H1 (cell line): ENCODE data around the gene CDC40. TPM values are rescaled to one million over a fixed set of nuclear protein-coding genes. Genes with fewer than 3 reads are reported as not detected.

Experiments used
- CTCF ChIA-PET: fragments of 300-600 bp; sonication (Branson Sonifier 250); formaldehyde crosslinking; loops from one replicate; lab custom pipeline; 2021; ENCODE audit not compliant: partially characterized antibody; lab: Charles Lee
- POLR2A ChIA-PET: fragments of 300-600 bp; sonication (Branson Sonifier 250); formaldehyde crosslinking; loops from one replicate; lab custom pipeline; 2021; ENCODE audit warnings: inconsistent platforms; ENCODE audit not compliant: partially characterized antibody; lab: Charles Lee
- DNase-seq, 2 experiments: peaks; one replicate each; pipeline versions ENCODE4 v3.0.0 to v3.0.0-alpha.2; 2010 to 2022; ENCODE audit warnings: low spot score in 2 of 2, low read depth in 1 of 2, mixed read lengths in 1 of 2
- FAIRE-seq: peaks from 2 replicates; lab custom pipeline; 2011; peaks lifted over from hg19 to GRCh38; lab: Jason Lieb, UNC
- H2AFZ ChIP-seq: 2 replicates; pipeline ENCODE4 v1.8.1; 2012; ENCODE audit warnings: low read length, inconsistent platforms
- H2AK5ac ChIP-seq: 2 replicates; pipeline ENCODE4 v1.6.1; 2013; ENCODE audit warnings: low read depth, low read length
- H2BK120ac ChIP-seq: replicated peaks from 2 replicates; pipeline ENCODE3; 2013; ENCODE audit warnings: low read depth, low read length, inconsistent platforms
- H2BK12ac ChIP-seq: 2 replicates; pipeline ENCODE4 v1.6.1; 2013; ENCODE audit warnings: low read depth, low read length
- H2BK15ac ChIP-seq: 2 replicates; pipeline ENCODE4 v1.6.1; 2013; ENCODE audit warnings: low read length
- H2BK20ac ChIP-seq: 2 replicates; pipeline ENCODE4 v1.6.1; 2013; ENCODE audit warnings: low read length
- H2BK5ac ChIP-seq: 2 replicates; pipeline ENCODE4 v1.6.1; 2013; ENCODE audit warnings: low read depth, low read length
- H3K14ac ChIP-seq: 2 replicates; pipeline ENCODE4 v1.6.1; 2013; ENCODE audit warnings: inconsistent platforms; ENCODE audit not compliant: insufficient read length
- H3K18ac ChIP-seq: 2 replicates; pipeline ENCODE4 v1.6.1; 2013; ENCODE audit warnings: low read length; ENCODE audit errors: extremely low read depth
- H3K23ac ChIP-seq: 2 replicates; pipeline ENCODE4 v1.6.1; 2013; ENCODE audit warnings: inconsistent platforms; ENCODE audit not compliant: insufficient read length
- H3K23me2 ChIP-seq: 2 replicates; pipeline ENCODE4 v1.6.1; 2013; ENCODE audit warnings: low read depth, low read length
- H3K27ac ChIP-seq: 2 replicates; pipeline ENCODE4 v1.6.1; 2011; ENCODE audit warnings: low read depth, low read length, inconsistent platforms
- H3K27me3 ChIP-seq, 4 experiments: replicated peaks in 1 of 4; 1 replicate in 1 of 4; 2 replicates in 3 of 4; pipeline versions ENCODE4 v1.6.1 to v1.8.1; 2011 to 2013; ENCODE audit warnings: low read length in 3 of 4, mild to moderate bottlenecking in 3 of 4, inconsistent platforms in 2 of 4, mixed read lengths in 2 of 4, moderate library complexity in 1 of 4; ENCODE audit not compliant: control insufficient read depth in 3 of 4, insufficient read depth in 3 of 4; ENCODE audit errors: extremely low read depth in 1 of 4
- H3K36me3 ChIP-seq, 4 experiments: 2 replicates each; pipeline versions ENCODE4 v1.6.1 to v1.8.1; 2011 to 2013; ENCODE audit warnings: mild to moderate bottlenecking in 4 of 4, low read length in 3 of 4, moderate library complexity in 2 of 4, control low read depth in 1 of 4, inconsistent platforms in 1 of 4; ENCODE audit not compliant: insufficient read depth in 4 of 4, control insufficient read depth in 2 of 4
- H3K4ac ChIP-seq: replicated peaks from 2 replicates; pipeline ENCODE3; 2013; ENCODE audit warnings: low read length, low read depth, mixed read lengths, inconsistent platforms; ENCODE audit not compliant: insufficient read length
- H3K4me1 ChIP-seq, 4 experiments: replicated peaks in 1 of 4; 1 replicate in 1 of 4; 2 replicates in 3 of 4; pipeline versions ENCODE4 v1.6.1 to v1.8.1; 2011 to 2013; ENCODE audit warnings: low read length in 3 of 4, inconsistent platforms in 2 of 4, mixed read lengths in 1 of 4; ENCODE audit not compliant: insufficient read depth in 4 of 4, control insufficient read depth in 3 of 4
- H3K4me2 ChIP-seq, 2 experiments: 2 replicates each; pipeline versions ENCODE4 v1.6.1 to v1.8.1; 2011 to 2013; ENCODE audit warnings: low read depth in 2 of 2, low read length in 2 of 2, control low read depth in 1 of 2, inconsistent platforms in 1 of 2, mild to moderate bottlenecking in 1 of 2; ENCODE audit not compliant: insufficient read depth in 1 of 2
- H3K4me3 ChIP-seq, 4 experiments: fragments of 200-600, 300-600 bp in 1 of 4; sonication (generic), shearing (Covaris generic), sonication (Bioruptor Twin) in 1 of 4; 2 replicates each; pipeline versions ENCODE4 v1.5.1 to v1.8.1; 2011 to 2016; ENCODE audit warnings: low read length in 4 of 4, low read depth in 3 of 4, control low read depth in 2 of 4, inconsistent platforms in 2 of 4, mild to moderate bottlenecking in 2 of 4, mixed read lengths in 1 of 4, moderate library complexity in 1 of 4; ENCODE audit not compliant: insufficient read depth in 2 of 4; ENCODE audit errors: extremely low read depth in 1 of 4
- H3K56ac ChIP-seq: replicated peaks from 2 replicates; pipeline ENCODE3; 2013; ENCODE audit warnings: low read depth, mild to moderate bottlenecking, mixed read lengths, low read length, inconsistent platforms; ENCODE audit not compliant: insufficient read length
- H3K79me1 ChIP-seq: 2 replicates; pipeline ENCODE4 v1.6.1; 2013; ENCODE audit warnings: low read depth, low read length, control low read depth
- H3K79me2 ChIP-seq, 2 experiments: 2 replicates each; pipeline versions ENCODE4 v1.6.1 to v1.8.1; 2012 to 2013; ENCODE audit warnings: low read length in 2 of 2, mild to moderate bottlenecking in 2 of 2, inconsistent platforms in 1 of 2; ENCODE audit not compliant: insufficient read depth in 2 of 2, control insufficient read depth in 1 of 2
- H3K9ac ChIP-seq, 4 experiments: replicated peaks in 1 of 4; 1 replicate in 1 of 4; 2 replicates in 3 of 4; pipeline versions ENCODE4 v1.6.1 to v1.8.1; 2011 to 2013; ENCODE audit warnings: low read depth in 3 of 4, low read length in 3 of 4, control low read depth in 2 of 4, mild to moderate bottlenecking in 2 of 4, moderate library complexity in 2 of 4, inconsistent platforms in 1 of 4; ENCODE audit errors: extremely low read depth in 1 of 4
- H3K9me3 ChIP-seq, 2 experiments: 2 replicates each; pipeline versions ENCODE4 v1.6.1 to v1.8.1; 2012 to 2013; ENCODE audit warnings: mild to moderate bottlenecking in 2 of 2, moderate library complexity in 2 of 2, control low read depth in 1 of 2, inconsistent platforms in 1 of 2, low read depth in 1 of 2, low read length in 1 of 2, mixed read lengths in 1 of 2; ENCODE audit not compliant: insufficient read depth in 2 of 2
- H4K20me1 ChIP-seq, 2 experiments: replicated peaks in 1 of 2; 2 replicates each; pipeline versions ENCODE3 to v1.8.1; 2011 to 2013; ENCODE audit warnings: inconsistent platforms in 2 of 2, low read length in 2 of 2, mild to moderate bottlenecking in 1 of 2; ENCODE audit not compliant: insufficient read depth in 2 of 2, control insufficient read depth in 1 of 2
- H4K5ac ChIP-seq: 2 replicates; pipeline ENCODE4 v1.6.1; 2013; ENCODE audit warnings: low read length, low read depth, mixed read lengths, inconsistent platforms; ENCODE audit not compliant: insufficient read length
- H4K8ac ChIP-seq: 2 replicates; pipeline ENCODE4 v1.8.0; 2013; ENCODE audit warnings: mild to moderate bottlenecking, moderate library complexity, low read length, inconsistent platforms; ENCODE audit not compliant: insufficient read depth; ENCODE audit errors: extremely low read depth
- H4K91ac ChIP-seq: replicated peaks from 2 replicates; pipeline ENCODE3; 2013; ENCODE audit warnings: low read length, mixed read lengths, inconsistent platforms; ENCODE audit not compliant: insufficient read length
- CEBPB ChIP-seq: IDR thresholded peaks from 2 replicates; pipeline ENCODE4 v1.6.1; 2012; ENCODE audit warnings: low read depth, low read length
- POU5F1 ChIP-seq: IDR thresholded peaks from 2 replicates; pipeline ENCODE4 v1.6.1; 2011; ENCODE audit warnings: low read depth, mild to moderate bottlenecking, low read length, moderate library complexity
- TCF12 ChIP-seq: IDR thresholded peaks from 2 replicates; pipeline ENCODE4 v1.6.1; 2011; ENCODE audit warnings: low read depth, mild to moderate bottlenecking, low read length
- WGBS, 2 experiments: shearing (Covaris generic) in 1 of 2; methylation state at CpG; one replicate each; pipeline versions ENCODE4 v1.1.6 to v1.1.7; 2013 to 2015; ENCODE audit warnings: low lambda C conversion rate in 2 of 2, mixed read lengths in 2 of 2, inconsistent platforms in 1 of 2, low coverage in 1 of 2, missing lambda C conversion rate in 1 of 2; ENCODE audit not compliant: insufficient replicate concordance in 2 of 2, insufficient coverage in 1 of 2, insufficient read length in 1 of 2; ENCODE audit errors: extremely low coverage in 1 of 2, missing lambda C conversion rate in 1 of 2; 5-methylcytosine and 5-hydroxymethylcytosine counted together
- polyA plus RNA-seq, 7 experiments: library from polyadenylated mRNA; depleted of rRNA in 3 of 7; stranded (reverse) in 5 of 7; unstranded in 2 of 7; fragments of >200 nt in 5 of 7; fragments of 200-250 nt in 2 of 7; gene quantifications; 1 replicate in 5 of 7; 2 replicates in 1 of 7; 4 replicates in 1 of 7; pipeline versions ENCODE4 v1.2.1 to v1.2.3, GENCODE V29; 2011 to 2013; ENCODE audit warnings: missing spikeins in 2 of 7, mixed read lengths in 2 of 7
- total RNA-seq: library from RNA; stranded (reverse); fragmentation: NEBNext Ultra II Directional; extraction: Animal tissue kit (Norgen Biotek cat#: 25700); gene quantifications from 2 replicates; pipeline ENCODE4 v1.2.1, GENCODE V29; 2021

Gene CDC40
- total and polyA plus RNA-seq, 2 of the 8 experiments (the other 6 are each of a cell fraction or from before 2014, with no cell fraction given): 7.3 to 27.2 TPM

- Histone ChIP-seq H3K56ac (no peak overlapping the region), H3K27ac (no peak overlapping the region), H2AK5ac (no peak overlapping the region), H2BK15ac (no peak overlapping the region), H3K4ac (no peak overlapping the region), H2BK120ac (no peak overlapping the region), H3K27me3 (no peaks in the 10 kb centered on the region), H3K79me2 (no peaks in the 10 kb centered on the region), H3K4me2 (no peak overlapping the region), H3K9ac (no peak overlapping the region), H4K8ac (no peak overlapping the region), H3K18ac (no peak overlapping the region), H3K9me3 (no peaks in the 10 kb centered on the region), H3K4me3 (no peak overlapping the region), H2AFZ (no peak overlapping the region), H2BK12ac (no peak overlapping the region; the same call in 1 of the 2 replicates), H3K4me1 (peaks cover 0 to 2% (median 0%) of the 10 kb centered on the region in 4 experiments; a peak in 1 of 7 replicates), H4K5ac (no peak overlapping the region), H3K79me1 (no peaks in the 10 kb centered on the region), H4K20me1 (no peaks in the 10 kb centered on the region), H3K36me3 (no peaks in the 10 kb centered on the region), H4K91ac (no peak overlapping the region), H3K23me2 (no peaks in the 10 kb centered on the region), H3K14ac (no peak overlapping the region), H2BK5ac (no peak overlapping the region), H3K23ac (no peak overlapping the region), H2BK20ac (no peak overlapping the region)
- WGBS, 2 experiments: 78% methylated on average over 3 of the region's 3 CpGs; no CpG with 5 or more reads in 1 of the 2 experiments
- POLR2A ChIA-PET: interaction anchor here (1.2 kb wide), 1 partner anchor 32 kb away, joined by 3 read pairs; no protein-coding TSS in a partner anchor
- DNase-seq (no peak), FAIRE-seq (no peak)
- TF ChIP-seq TCF12 (no peak), CEBPB (peak; percentile 33; the same call in 1 of the 2 replicates), POU5F1 (no peak)
- CTCF ChIA-PET: interaction anchor here (0.8 to 1.4 kb wide), 4 partner anchors 9 to 338 kb away, joined by 3 to 4 read pairs (median 3); no protein-coding TSS in a partner anchor
Observed at GRCh38 chr6:110246378-110246777, 66.2 kb downstream of the CDC40 start.
